ENCODE measurements around the gene COPB2.
"Not testable (repeated sequence)": the region's sequence is repeated elsewhere in the genome, so short reads cannot be mapped to it uniquely, and the experiment has no call there.

COPB2 gene

GRCh38 chr3:139389552-139390368 is at the start of gene COPB2:
Gene COPB2 (minus strand): TSS chr3:139389647. CDS start chr3:139389550, 97 bp downstream.
- DNase-seq: peak; percentile 90 to 93

DNA sequence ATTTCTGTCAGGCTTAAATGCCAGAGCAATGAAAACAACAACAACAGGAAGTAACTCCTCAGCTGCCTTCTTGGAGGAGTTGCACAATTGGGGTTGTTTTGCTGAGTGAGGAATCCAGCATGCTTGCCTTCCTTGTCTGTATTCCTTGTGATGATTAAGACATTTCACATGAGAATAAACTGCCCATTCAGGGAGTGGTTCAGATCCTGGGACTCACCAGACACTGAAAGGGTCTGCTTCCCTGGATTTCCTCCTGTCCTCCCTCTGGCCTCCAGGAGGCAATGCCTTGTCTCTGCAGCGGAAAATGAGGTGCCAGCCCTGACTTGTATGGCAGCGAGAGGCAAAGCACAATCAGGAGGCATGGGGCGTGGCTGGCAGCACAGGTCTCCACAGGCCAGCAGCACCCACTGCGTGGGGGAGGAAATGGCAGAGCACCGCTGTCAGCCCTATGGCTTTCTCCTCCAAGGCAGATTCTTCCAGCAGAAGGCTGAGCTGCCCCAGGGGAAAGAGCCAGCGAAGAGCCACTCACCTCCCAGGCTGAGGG is 45.4 kb upstream of the COPB2 start:
- no peak for DNase-seq

- DNase-seq: no peak
Observed at GRCh38 chr3:139434228-139434627, 44.8 kb upstream of the COPB2 start.

GRCh38 chr3:139433089-139433488 is 43.6 kb upstream of the COPB2 start:
- DNase-seq: no peak

DNA sequence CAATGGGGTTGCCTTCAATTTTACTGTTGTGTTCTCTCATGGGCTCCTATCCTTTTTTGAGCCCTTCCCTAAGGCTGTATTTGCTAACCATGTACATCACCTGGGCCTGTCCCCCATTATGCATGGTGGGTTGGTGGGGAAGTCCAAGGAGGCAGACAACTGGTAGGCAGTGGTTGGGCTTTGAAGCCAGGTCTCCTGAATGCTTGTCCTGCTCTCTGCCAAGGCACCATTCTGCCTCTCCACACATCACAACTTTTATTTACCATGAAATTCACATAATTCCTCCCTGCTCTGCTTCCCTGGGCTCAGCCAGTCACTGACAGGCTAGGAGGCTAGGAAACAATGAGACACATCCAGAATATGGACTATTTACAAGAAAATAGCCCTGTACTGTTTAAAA is 41.0 kb upstream of the COPB2 start:
- DNase-seq: no peak

DNA sequence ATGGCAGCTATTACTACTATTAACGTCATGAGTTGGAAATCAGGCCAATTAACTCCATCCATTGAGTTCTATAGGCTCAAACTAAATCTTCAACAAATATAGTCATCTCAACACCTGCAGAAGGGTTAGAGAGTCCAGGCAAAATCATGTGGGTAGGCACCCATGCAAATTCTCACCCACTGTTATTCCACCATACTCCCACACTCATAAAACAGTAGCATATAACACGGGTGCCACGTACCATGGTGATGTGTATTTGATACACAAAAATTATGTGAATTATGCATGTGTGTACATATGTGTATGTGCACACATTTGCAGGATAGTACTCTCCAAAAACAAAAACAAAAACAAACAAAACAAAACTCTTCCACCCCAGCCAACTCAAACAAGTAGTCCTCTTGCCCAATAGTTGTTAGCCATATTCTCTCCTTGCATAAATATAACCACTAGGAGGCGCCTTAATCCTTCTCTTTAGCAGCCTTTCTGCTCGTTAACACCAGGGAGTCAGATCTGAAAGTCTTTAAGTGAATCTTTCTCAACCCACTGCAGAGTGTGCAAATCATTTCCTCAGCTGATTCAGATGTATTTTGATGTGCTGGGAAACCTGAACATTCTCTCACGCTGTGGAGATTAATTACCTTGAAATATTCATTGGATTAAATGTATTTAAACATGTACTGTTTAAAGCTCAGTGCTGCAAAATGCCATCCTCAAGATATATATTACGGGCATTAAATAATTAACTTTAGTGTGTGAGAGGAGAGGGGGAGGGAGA is 38.0 kb upstream of the COPB2 start:
- no peak for DNase-seq

- DNase-seq: no peak
Observed at GRCh38 chr3:139425745-139426400, 36.4 kb upstream of the COPB2 start.

DNA sequence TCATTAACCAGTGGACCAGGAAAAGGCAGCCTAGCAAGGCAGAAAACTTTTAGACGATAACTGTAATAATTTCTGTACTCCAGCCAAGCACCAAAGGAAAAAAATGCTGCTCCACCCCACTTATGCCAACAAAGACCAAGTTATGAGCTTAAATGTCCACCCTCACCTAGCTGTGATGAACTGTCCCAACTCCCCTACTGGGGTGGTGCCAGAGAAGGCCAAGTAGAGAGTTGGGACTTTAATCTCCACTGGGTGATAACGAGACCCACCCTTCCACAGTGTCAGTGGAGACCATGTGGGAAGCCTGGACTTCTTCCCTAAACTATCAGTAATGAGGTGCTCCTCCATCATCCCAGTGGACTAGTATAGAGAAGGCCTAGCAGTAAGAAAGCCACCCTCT is 33.8 kb upstream of the COPB2 start:
- no peak for DNase-seq

- no peak for DNase-seq
Observed at GRCh38 chr3:139421460-139421859, 32.0 kb upstream of the COPB2 start.

DNA sequence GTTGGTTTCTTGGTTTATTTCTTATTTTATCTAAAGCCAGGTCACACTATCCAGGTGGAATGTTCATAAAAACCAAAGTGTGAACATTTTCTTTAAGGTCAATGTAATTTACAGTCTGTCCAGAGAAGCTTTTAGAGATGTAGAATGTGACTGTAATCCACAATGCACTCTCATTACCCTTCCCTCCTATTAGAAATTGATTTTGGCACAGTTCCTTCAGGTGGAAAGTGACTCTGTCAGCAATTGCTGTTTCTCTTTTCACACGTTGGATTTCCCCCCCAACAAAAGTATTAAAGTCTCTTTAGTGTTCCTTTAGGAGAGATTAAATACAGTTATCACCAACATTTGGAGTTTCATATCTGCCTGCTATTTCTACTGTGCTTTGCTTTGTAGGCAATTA is 31.6 kb upstream of the COPB2 start:
- DNase-seq: no peak

DNA sequence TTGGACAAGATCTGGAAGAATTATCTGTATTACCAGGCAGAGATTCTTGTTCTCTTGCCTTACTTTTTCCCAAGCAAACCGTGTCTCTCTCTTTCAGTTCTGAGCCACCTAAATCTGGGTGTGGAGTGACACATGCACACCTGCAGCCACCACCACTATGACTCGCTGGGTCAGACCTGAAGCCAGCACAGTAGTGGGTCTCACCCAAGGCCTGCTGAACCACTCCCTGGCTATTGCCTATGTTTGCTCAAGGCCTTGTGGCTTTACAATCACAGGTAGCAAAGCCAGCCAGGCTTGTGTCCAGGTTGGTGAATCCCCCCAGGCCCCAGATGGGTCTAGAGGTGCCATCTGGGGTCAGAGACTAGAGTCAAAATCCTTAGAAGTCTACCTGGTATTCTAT is 28.7 kb upstream of the COPB2 start:
- no peak for DNase-seq

GRCh38 chr3:139416275-139416674 is 26.8 kb upstream of the COPB2 start:
- DNase-seq: no peak

DNA sequence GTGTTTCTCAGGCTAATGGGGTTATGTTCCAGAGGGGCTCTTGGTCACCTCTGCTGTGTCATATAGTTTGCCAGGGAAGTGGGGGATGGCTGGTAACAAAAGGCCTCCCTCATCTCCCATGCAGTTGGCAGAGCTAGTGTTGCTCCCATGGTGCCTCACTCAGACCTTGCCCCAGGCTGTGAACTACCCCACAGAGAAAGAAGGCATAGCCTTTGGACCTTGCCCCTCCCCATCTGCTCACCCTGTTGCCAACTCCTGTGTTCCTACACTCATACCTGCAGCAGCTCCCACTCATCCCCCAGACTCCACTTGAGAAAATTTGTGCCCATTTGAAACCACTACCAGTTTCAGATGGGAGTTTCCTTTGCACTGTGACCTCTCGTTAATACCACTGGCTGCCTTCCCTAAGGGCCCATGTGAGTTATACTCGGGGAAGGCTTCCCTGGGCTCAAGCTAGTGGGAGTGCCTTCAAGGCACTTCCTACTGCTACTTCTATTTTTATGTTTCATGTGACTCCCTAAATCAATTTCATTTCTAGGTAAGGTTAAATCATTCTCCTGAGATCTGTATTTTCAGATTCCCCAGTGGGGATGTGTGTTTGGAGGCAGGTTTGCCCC is 25.3 kb upstream of the COPB2 start:
- no peak for DNase-seq

DNA sequence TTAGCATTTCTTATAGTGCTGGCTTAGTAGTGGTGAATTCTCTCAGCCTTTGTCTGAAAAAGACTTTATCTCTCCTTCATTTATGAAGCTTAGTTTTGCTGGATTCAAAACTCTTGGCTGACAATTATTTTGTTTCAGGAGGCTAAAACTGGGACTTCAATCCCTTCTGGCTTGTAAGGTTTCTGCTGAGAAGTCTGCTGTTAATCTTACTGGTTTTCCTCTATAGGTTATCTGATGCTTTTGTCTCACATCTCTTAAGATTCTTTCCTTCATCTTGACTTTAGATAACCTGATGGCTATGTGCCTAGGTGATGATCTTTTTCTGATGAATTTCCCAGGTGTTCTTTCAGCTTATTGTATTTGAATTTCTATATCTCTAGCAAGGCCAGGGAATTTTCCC is 23.4 kb upstream of the COPB2 start:
- DNase-seq: not testable (repeated sequence)

GRCh38 chr3:139401155-139401554 is 11.7 kb upstream of the COPB2 start:
- DNase-seq: not testable (repeated sequence)

- DNase-seq: no peak
Observed at GRCh38 chr3:139396707-139397106, 7.3 kb upstream of the COPB2 start.

DNA sequence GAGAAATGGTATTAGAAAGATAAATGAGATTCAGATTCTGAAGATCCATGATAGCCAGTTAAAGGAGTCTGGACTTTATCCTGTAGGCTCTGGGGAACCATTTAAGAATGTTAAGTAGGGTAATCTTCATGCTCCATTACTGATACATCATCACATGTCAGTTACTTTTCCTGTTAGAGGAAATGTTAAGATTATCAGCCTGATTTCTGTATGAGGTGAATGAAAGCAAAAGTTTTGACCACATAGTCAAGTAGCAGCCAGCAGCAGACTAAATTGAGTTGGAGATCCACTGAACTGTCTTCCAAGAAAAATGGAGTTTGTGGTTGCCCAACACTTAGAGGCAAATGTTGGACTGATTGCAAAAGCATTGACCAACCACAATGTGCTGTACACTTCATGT is 4.7 kb upstream of the COPB2 start:
- no peak for DNase-seq

- DNase-seq: peak; percentile 6 to 18
Observed at GRCh38 chr3:139388821-139389551, 461 bp downstream of the COPB2 start.

DNA sequence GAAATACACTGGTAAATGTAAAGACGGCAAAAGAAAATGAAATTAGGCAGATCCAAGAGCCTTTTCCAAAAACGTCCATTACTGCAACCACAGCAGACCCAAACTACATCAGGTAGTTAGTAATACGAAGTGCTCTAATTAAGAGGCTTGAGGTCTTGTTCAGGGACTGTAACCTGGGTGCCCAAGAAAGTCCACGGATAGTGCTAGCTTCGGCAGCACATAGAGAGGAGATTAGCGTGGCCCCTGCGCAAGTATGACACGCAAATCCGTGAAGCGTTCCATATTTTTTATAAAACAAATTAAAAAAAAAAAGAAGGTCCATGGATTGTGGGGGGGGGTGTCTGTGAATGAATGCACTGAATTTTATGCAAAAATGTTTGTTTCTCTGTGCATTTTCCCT is 1.4 kb downstream of the COPB2 start:
- DNase-seq: no peak

- DNase-seq: not testable (repeated sequence)
Observed at GRCh38 chr3:139382291-139382690, 7.2 kb downstream of the COPB2 start.

- no peak for DNase-seq
Observed at GRCh38 chr3:139380575-139380974, 8.9 kb downstream of the COPB2 start.

- no peak for DNase-seq
Observed at GRCh38 chr3:139378587-139379241, 10.7 kb downstream of the COPB2 start.
